Breast epithelium (tissue), 3 donors: ENCODE measurements around the gene ROR1.

Source experiments
- CTCF ChIP-seq, 3 donors: fragments of 450-650 bp; IDR thresholded peaks; one replicate each; pipeline ENCODE4 v1.5.1; 2016 to 2017; ENCODE audit warnings: antibody characterized with exemption in 3 of 3, mild to moderate bottlenecking in 3 of 3, moderate library complexity in 3 of 3
- POLR2AphosphoS5 ChIP-seq, 3 donors: sonication (generic); formaldehyde crosslinking; IDR thresholded peaks; one replicate each; pipeline ENCODE4 v1.6.1; 2017; ENCODE audit warnings: antibody characterized with exemption in 3 of 3

GRCh38 chr1:64097859-64098258 lies 324.0 kb downstream of the ROR1 start:
- TF ChIP-seq CTCF (IDR thresholded peaks at IDR 0.05) (no peak), POLR2AphosphoS5 (IDR thresholded peaks at IDR 0.05) (no peak)
